Keratinocyte (primary cell): ENCODE measurements around the gene COQ8A. TPM values are rescaled to one million over a fixed set of nuclear protein-coding genes. Genes with fewer than 3 reads are reported as not detected.

Experiments
- DNase-seq: peaks from one replicate; pipeline ENCODE4 v3.0.0-alpha.2; 2011; ENCODE audit warnings: low read depth, missing footprints, low spot score
- FAIRE-seq: peaks from 2 replicates; lab custom pipeline; 2011; peaks lifted over from hg19 to GRCh38; lab: Jason Lieb, UNC
- H2AFZ ChIP-seq: 2 replicates; pipeline ENCODE4 v1.6.0; 2012; ENCODE audit warnings: low read length, control low read depth, inconsistent platforms; ENCODE audit not compliant: control insufficient read depth
- H3K27ac ChIP-seq: 2 replicates; pipeline ENCODE4 v1.5.1; 2011; ENCODE audit warnings: low read length; ENCODE audit not compliant: control insufficient read depth, insufficient read depth
- H3K27me3 ChIP-seq: 3 replicates; pipeline ENCODE4 v1.6.0; 2011; ENCODE audit warnings: low read length; ENCODE audit not compliant: control insufficient read depth, insufficient read depth; ENCODE audit errors: extremely low read depth
- H3K36me3 ChIP-seq, 2 experiments: 2 replicates in 1 of 2; 3 replicates in 1 of 2; pipeline ENCODE4 v1.5.1; 2011; ENCODE audit warnings: low read length in 2 of 2, mild to moderate bottlenecking in 1 of 2; ENCODE audit not compliant: control insufficient read depth in 2 of 2, insufficient read depth in 2 of 2; ENCODE audit errors: extremely low read depth in 1 of 2
- H3K4me1 ChIP-seq: 3 replicates; pipeline ENCODE4 v1.5.1; 2011; ENCODE audit warnings: low read length; ENCODE audit not compliant: control insufficient read depth, insufficient read depth; ENCODE audit errors: extremely low read depth
- H3K4me2 ChIP-seq: 3 replicates; pipeline ENCODE4 v1.6.0; 2011; ENCODE audit warnings: low read depth, low read length; ENCODE audit not compliant: control insufficient read depth, insufficient read depth; ENCODE audit errors: extremely low read depth
- H3K4me3 ChIP-seq, 3 experiments: fragments of 200-600 bp in 1 of 3; sonication (generic) in 1 of 3; 2 replicates in 2 of 3; 3 replicates in 1 of 3; pipeline ENCODE4 v1.5.1; 2011 to 2016; ENCODE audit warnings: low read length in 3 of 3, mild to moderate bottlenecking in 3 of 3, control low read depth in 2 of 3, inconsistent platforms in 1 of 3, low read depth in 1 of 3, mixed read lengths in 1 of 3, mixed run types in 1 of 3, moderate library complexity in 1 of 3; ENCODE audit not compliant: control insufficient read depth in 2 of 3, insufficient read depth in 2 of 3; ENCODE audit errors: extremely low read depth in 1 of 3
- H3K79me2 ChIP-seq: 2 replicates; pipeline ENCODE4 v1.6.0; 2012; ENCODE audit warnings: low read length; ENCODE audit not compliant: control insufficient read depth, insufficient read depth
- H3K9ac ChIP-seq: 3 replicates; pipeline ENCODE4 v1.6.0; 2011; ENCODE audit warnings: low read length; ENCODE audit not compliant: control insufficient read depth, insufficient read depth; ENCODE audit errors: extremely low read depth
- H3K9me1 ChIP-seq: 3 replicates; pipeline ENCODE4 v1.6.0; 2011; ENCODE audit warnings: low read length; ENCODE audit not compliant: control insufficient read depth, insufficient read depth; ENCODE audit errors: extremely low read depth
- H3K9me3 ChIP-seq: 2 replicates; pipeline ENCODE4 v1.5.1; 2012; ENCODE audit warnings: low read depth, low read length; ENCODE audit not compliant: control insufficient read depth
- H4K20me1 ChIP-seq: 3 replicates; pipeline ENCODE4 v1.6.0; 2011; ENCODE audit warnings: low read length; ENCODE audit not compliant: control insufficient read depth, insufficient read depth; ENCODE audit errors: extremely low read depth
- EZH2 ChIP-seq: IDR thresholded peaks from one replicate; pipeline ENCODE4 v1.6.1; 2012; ENCODE audit warnings: inconsistent platforms, mild to moderate bottlenecking, low read length, moderate library complexity
- dilution Hi-C: fragments of 300-500 bp; cut with MboI; formaldehyde crosslinking; loops from one replicate; pipeline ENCODE4 v1.7.0; 2020; ENCODE audit warnings: low sequenced_read_pairs; ENCODE audit not compliant: extremely low pct_ligation_motif_present
- polyA plus RNA-seq, 5 experiments: library from polyadenylated mRNA; depleted of rRNA in 3 of 5; stranded (reverse) in 3 of 5; stranded (forward) in 1 of 5; unstranded in 1 of 5; fragments of >200 nt; gene quantifications; 1 replicate in 1 of 5; 2 replicates in 3 of 5; 3 replicates in 1 of 5; pipeline versions ENCODE4 v1.2.1 to v1.2.3, GENCODE V29; 2011 to 2012; ENCODE audit warnings: missing spikeins in 2 of 5, low read depth in 1 of 5, low replicate concordance in 1 of 5
- TF ChIP-seq, protein P1 (sequence below), 3 experiments: IDR thresholded peaks in 1 of 3; conservative IDR thresholded peaks in 1 of 3; optimal IDR thresholded peaks in 1 of 3; 2 replicates in 2 of 3; 3 replicates in 1 of 3; pipeline versions ENCODE3 to v1.5.1; 2011; ENCODE audit warnings: low read length in 3 of 3, mild to moderate bottlenecking in 3 of 3, moderate library complexity in 2 of 3, control low read depth in 1 of 3, inconsistent platforms in 1 of 3; ENCODE audit not compliant: insufficient read depth in 2 of 3; ENCODE audit errors: extremely low read depth in 1 of 3

COQ8A gene
- polyA plus RNA-seq, 1 donor (not counting 4 experiments of a cell fraction or from before 2014, with no cell fraction given): 3.8 TPM

DNA sequence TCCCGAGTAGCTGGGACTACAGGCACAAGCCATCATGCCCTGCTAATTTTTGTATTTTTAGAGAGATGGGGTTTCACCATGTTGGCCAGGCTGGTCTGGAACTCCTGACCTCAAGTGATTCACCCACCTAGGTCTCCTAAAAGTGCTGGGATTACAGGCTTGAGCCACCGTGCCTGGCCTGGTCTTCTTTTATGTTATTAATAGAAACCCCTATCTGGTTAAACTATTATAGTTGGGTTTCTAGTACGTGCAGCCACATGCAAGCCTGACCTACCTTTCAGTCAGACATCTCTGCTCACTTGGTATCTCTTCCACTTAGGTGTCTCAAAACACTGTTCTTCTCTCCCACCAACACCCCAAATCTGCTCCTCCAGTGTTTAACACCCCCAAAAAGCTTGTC lies 35.3 kb upstream of the COQ8A start:
- no peak overlapping the region for H3K4me3 ChIP-seq
- peaks cover 0 to 1% of the 10 kb centered on the region in 2 experiments for H3K36me3 ChIP-seq
- dilution Hi-C loops: no loop called here
- no peak overlapping the region for H3K27ac ChIP-seq
- H3K9ac ChIP-seq: no peak overlapping the region
- H3K4me2 ChIP-seq: no peak overlapping the region
- TF ChIP-seq, protein P1, sequence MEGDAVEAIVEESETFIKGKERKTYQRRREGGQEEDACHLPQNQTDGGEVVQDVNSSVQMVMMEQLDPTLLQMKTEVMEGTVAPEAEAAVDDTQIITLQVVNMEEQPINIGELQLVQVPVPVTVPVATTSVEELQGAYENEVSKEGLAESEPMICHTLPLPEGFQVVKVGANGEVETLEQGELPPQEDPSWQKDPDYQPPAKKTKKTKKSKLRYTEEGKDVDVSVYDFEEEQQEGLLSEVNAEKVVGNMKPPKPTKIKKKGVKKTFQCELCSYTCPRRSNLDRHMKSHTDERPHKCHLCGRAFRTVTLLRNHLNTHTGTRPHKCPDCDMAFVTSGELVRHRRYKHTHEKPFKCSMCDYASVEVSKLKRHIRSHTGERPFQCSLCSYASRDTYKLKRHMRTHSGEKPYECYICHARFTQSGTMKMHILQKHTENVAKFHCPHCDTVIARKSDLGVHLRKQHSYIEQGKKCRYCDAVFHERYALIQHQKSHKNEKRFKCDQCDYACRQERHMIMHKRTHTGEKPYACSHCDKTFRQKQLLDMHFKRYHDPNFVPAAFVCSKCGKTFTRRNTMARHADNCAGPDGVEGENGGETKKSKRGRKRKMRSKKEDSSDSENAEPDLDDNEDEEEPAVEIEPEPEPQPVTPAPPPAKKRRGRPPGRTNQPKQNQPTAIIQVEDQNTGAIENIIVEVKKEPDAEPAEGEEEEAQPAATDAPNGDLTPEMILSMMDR (optimal IDR thresholded peaks at IDR 0.05 in 1 of 3, IDR thresholded peaks at IDR 0.05 in 1 of 3, conservative IDR thresholded peaks at IDR 0.05 in 1 of 3; ENCODE audit: extremely low read depth in 1 of 3, insufficient read depth in 2 of 3, low read length in 3 of 3): no peak
- TF ChIP-seq EZH2: no peak
- H3K79me2 ChIP-seq: no peaks in the 10 kb centered on the region
- no peak overlapping the region for H2AFZ ChIP-seq
- H4K20me1 ChIP-seq: no peaks in the 10 kb centered on the region
- H3K9me1 ChIP-seq: no peaks in the 10 kb centered on the region
- H3K27me3 ChIP-seq: no peaks in the 10 kb centered on the region
- H3K4me1 ChIP-seq: no peaks in the 10 kb centered on the region
- H3K9me3 ChIP-seq: no peaks in the 10 kb centered on the region
- FAIRE-seq: no peak
- DNase-seq: no peak

DNA sequence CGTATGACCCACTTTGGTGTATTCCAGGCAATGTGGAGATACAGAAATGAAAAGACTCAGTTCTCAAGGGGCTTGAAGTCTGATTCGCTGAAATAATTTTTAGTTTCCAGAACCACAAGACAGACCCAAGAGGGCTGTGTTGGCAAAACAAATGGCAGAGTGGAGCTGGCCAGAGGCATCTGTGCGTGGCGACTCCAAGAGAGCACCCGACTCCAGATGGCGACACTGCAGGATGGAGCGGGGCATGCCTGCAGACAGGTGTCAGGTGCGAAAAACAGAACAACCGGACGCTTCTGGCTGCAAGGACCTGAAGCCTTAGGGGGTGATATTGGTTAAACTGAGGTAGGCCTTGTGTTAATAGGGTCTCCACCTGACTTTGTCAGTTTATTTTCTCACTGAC lies 31.7 kb upstream of the COQ8A start:
- H3K4me3 ChIP-seq: no peak overlapping the region
- no peak for DNase-seq
- H2AFZ ChIP-seq: no peak overlapping the region
- dilution Hi-C loops: no loop called here
- TF ChIP-seq, protein P1 (optimal IDR thresholded peaks at IDR 0.05 in 1 of 3, IDR thresholded peaks at IDR 0.05 in 1 of 3, conservative IDR thresholded peaks at IDR 0.05 in 1 of 3; ENCODE audit: extremely low read depth in 1 of 3, insufficient read depth in 2 of 3, low read length in 3 of 3): no peak
- no peak for TF ChIP-seq EZH2
- H3K4me1 ChIP-seq: no peaks in the 10 kb centered on the region
- H3K79me2 ChIP-seq: no peaks in the 10 kb centered on the region
- no peaks in the 10 kb centered on the region for H3K9me1 ChIP-seq
- no peak overlapping the region for H3K4me2 ChIP-seq
- FAIRE-seq: no peak
- no peak overlapping the region for H3K27ac ChIP-seq
- H3K9me3 ChIP-seq: no peaks in the 10 kb centered on the region
- H3K36me3 ChIP-seq: peaks cover 0 to 3% of the 10 kb centered on the region in 2 experiments
- H3K27me3 ChIP-seq: no peaks in the 10 kb centered on the region
- H4K20me1 ChIP-seq: no peaks in the 10 kb centered on the region
- no peak overlapping the region for H3K9ac ChIP-seq
